ENCODE measurements around the gene SUPT5H. TPM values are rescaled to one million over a fixed set of nuclear protein-coding genes. Genes with fewer than 3 reads are reported as not detected.

Gene SUPT5H
- total RNA-seq, 1 donor from 2014 or later: 160 TPM

- no peak for DNase-seq
- Mint-ChIP-seq H3K9me3 (ENCODE audit: unreplicated experiment) (peaks cover 28% of the 10 kb centered on the region), H3K4me3 (ENCODE audit: unreplicated experiment) (peak overlapping the region; percentile 89), H3K27ac (ENCODE audit: unreplicated experiment) (peak overlapping the region; percentile 69), H3K36me3 (ENCODE audit: unreplicated experiment) (peaks cover 5% of the 10 kb centered on the region), H3K4me1 (ENCODE audit: low read depth, unreplicated experiment) (peaks cover 14% of the 10 kb centered on the region), H3K27me3 (ENCODE audit: unreplicated experiment) (peaks cover 24% of the 10 kb centered on the region)
- TF ChIP-seq CTCF (IDR thresholded peaks at IDR 0.05; ENCODE audit: partially characterized antibody, unreplicated experiment): no peak
These were observed 70.3 kb downstream of the SUPT5H start for GRCh38 chr19:39515551-39516191.

DNA sequence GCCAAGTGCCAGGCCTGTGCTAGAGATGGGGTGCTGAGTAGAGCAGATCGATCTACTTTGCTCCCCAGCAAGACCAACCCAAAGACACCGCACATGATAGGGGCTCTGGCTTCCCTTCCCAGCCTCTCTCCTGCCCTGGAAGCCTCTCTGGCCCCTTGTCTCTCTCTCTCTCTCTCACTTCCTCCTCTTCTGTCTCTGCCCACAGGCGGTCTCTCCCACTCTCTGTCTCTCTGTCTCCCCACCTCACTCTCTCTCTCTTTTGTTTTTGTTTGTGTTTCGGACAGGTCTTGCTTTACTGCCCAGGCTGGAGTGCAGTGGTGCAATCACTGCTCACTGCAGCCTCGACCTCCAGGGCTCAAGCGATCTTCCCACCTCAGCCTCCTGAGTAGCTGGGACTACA, 70.9 kb downstream of the SUPT5H start:
- no peak for TF ChIP-seq CTCF (IDR thresholded peaks at IDR 0.05; ENCODE audit: partially characterized antibody, unreplicated experiment)
- peaks cover 24% of the 10 kb centered on the region for H3K27me3 Mint-ChIP-seq (ENCODE audit: unreplicated experiment)
- peak overlapping the region; percentile 89 for H3K4me3 Mint-ChIP-seq (ENCODE audit: unreplicated experiment)
- peak overlapping the region; percentile 69 for H3K27ac Mint-ChIP-seq (ENCODE audit: unreplicated experiment)
- H3K36me3 Mint-ChIP-seq (ENCODE audit: unreplicated experiment): peaks cover 5% of the 10 kb centered on the region
- no peak for DNase-seq
- peaks cover 28% of the 10 kb centered on the region for H3K9me3 Mint-ChIP-seq (ENCODE audit: unreplicated experiment)
- H3K4me1 Mint-ChIP-seq (ENCODE audit: low read depth, unreplicated experiment): peaks cover 14% of the 10 kb centered on the region

GRCh38 chr19:39517432-39517831, 72.0 kb downstream of the SUPT5H start:
- Mint-ChIP-seq H3K4me3 (ENCODE audit: unreplicated experiment) (peak overlapping the region; percentile 76), H3K27me3 (ENCODE audit: unreplicated experiment) (peaks cover 24% of the 10 kb centered on the region), H3K4me1 (ENCODE audit: low read depth, unreplicated experiment) (peaks cover 14% of the 10 kb centered on the region), H3K9me3 (ENCODE audit: unreplicated experiment) (peaks cover 28% of the 10 kb centered on the region), H3K27ac (ENCODE audit: unreplicated experiment) (peak overlapping the region; percentile 29), H3K36me3 (ENCODE audit: unreplicated experiment) (peaks cover 5% of the 10 kb centered on the region)
- DNase-seq: no peak
- no peak for TF ChIP-seq CTCF (IDR thresholded peaks at IDR 0.05; ENCODE audit: partially characterized antibody, unreplicated experiment)

DNA sequence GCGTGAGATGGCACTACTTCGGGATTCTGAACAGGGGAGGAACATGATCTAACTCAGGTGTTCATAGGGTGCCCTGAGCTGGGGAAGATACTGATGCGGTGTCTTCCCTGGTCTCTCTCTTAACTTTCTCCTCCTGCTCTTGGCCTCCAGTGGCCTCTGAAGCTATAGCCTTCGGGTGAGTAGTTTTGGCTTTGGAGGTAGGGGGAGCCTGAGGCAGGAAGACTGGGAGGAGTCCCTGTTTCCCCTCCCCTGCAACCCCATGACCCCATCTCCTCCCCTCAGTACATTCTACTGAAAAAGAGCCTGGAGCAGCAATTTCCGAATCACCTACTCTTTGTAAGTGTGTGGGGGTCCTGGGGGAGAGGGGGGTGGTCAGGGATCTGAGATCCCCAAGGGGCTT, 73.1 kb downstream of the SUPT5H start:
- Mint-ChIP-seq H3K27me3 (ENCODE audit: unreplicated experiment) (peaks cover 24% of the 10 kb centered on the region), H3K36me3 (ENCODE audit: unreplicated experiment) (peaks cover 5% of the 10 kb centered on the region), H3K9me3 (ENCODE audit: unreplicated experiment) (peaks cover 28% of the 10 kb centered on the region), H3K4me3 (ENCODE audit: unreplicated experiment) (peak overlapping the region; percentile 75), H3K4me1 (ENCODE audit: low read depth, unreplicated experiment) (peaks cover 14% of the 10 kb centered on the region), H3K27ac (ENCODE audit: unreplicated experiment) (peak overlapping the region; percentile 12)
- no peak for DNase-seq
- no peak for TF ChIP-seq CTCF (IDR thresholded peaks at IDR 0.05; ENCODE audit: partially characterized antibody, unreplicated experiment)

- peaks cover 24% of the 10 kb centered on the region for H3K27me3 Mint-ChIP-seq (ENCODE audit: unreplicated experiment)
- peaks cover 14% of the 10 kb centered on the region for H3K4me1 Mint-ChIP-seq (ENCODE audit: low read depth, unreplicated experiment)
- no peak for DNase-seq
- H3K9me3 Mint-ChIP-seq (ENCODE audit: unreplicated experiment): peaks cover 24% of the 10 kb centered on the region
- TF ChIP-seq CTCF (IDR thresholded peaks at IDR 0.05; ENCODE audit: partially characterized antibody, unreplicated experiment): no peak
- peak overlapping the region; percentile 52 for H3K27ac Mint-ChIP-seq (ENCODE audit: unreplicated experiment)
- H3K36me3 Mint-ChIP-seq (ENCODE audit: unreplicated experiment): peaks cover 5% of the 10 kb centered on the region
- H3K4me3 Mint-ChIP-seq (ENCODE audit: unreplicated experiment): peak overlapping the region; percentile 75
These were observed 73.6 kb downstream of the SUPT5H start for GRCh38 chr19:39518975-39519374.

Measured in glutamatergic neuron (in vitro differentiated cells).